EH (cell line): ENCODE results near the gene ADCY4.

Experiments used
- DNase-seq: peaks from one replicate; pipeline ENCODE4 v3.0.0-alpha.2; 2015; ENCODE audit warnings: low read depth

ADCY4 gene

GRCh38 chr14:24273422-24273998, 61.4 kb downstream of the ADCY4 start:
- no peak for DNase-seq

- DNase-seq: no peak
Measured at GRCh38 chr14:24272467-24272866, 62.4 kb downstream of the ADCY4 start.

DNA sequence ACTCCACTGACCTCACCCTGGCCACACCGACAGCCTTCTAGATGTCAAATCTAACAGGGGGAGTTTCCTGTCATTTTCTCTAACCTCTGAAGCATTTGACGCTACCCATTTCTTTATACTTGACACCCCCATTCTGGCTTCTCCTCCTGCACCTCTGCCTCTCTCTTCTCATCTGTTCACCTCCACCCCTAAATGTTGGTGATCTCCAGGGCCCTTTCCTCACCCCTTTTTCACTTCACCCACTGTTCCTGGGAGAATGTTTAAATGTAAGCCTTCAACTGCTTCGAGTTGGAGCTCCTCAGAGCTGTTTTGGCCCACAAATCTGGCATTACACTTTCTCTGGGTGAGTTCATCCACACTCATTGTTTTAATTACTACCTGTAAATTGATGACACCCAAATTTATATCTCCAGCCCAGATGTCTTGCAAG, 63.0 kb downstream of the ADCY4 start:
- DNase-seq: no peak

DNA sequence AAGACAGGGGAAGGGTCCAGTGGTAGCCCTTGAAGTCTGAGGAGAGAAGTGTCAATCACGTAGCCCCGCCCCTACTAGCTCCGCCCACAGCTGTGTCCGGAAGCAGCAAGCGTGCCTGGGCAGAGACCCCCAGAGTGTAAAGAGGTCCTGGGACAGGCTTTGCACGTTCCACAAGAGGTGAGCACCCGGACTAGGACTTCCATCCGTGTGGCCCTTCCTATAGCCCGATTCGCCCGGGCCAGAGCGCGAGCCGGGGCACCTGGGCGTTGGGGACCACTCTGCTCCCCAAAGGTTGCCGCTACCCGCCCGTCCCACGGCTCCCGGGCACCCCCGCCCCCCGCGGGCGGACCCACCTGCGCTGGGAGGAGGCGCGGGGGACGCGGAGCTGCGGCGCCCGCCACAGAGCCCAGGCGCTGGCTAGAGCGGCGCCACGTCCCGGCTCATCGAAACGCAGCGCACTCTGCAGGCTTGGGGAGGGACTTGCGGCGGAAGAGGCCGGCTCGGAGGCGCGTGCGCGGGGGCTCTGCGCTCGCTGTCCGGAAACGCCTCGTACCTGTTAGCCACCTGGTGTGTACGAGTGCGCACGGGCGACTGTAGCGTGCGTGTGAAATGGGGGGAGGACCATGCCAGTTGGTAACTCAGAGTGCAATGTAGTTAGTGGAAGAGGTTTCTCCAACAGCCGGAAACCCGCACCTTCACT, 63.6 kb downstream of the ADCY4 start, which contains the start of gene RABGGTA:
RABGGTA (minus strand) TSS at position 464 of the 700 bp plus-strand sequence. CDS start 482 bp downstream, outside the sequence.
- DNase-seq: peak; percentile 82

GRCh38 chr14:24270537-24271133, 64.2 kb downstream of the ADCY4 start:
- no peak for DNase-seq

- DNase-seq: no peak
Measured at GRCh38 chr14:24269910-24270536, 64.8 kb downstream of the ADCY4 start.

DNA sequence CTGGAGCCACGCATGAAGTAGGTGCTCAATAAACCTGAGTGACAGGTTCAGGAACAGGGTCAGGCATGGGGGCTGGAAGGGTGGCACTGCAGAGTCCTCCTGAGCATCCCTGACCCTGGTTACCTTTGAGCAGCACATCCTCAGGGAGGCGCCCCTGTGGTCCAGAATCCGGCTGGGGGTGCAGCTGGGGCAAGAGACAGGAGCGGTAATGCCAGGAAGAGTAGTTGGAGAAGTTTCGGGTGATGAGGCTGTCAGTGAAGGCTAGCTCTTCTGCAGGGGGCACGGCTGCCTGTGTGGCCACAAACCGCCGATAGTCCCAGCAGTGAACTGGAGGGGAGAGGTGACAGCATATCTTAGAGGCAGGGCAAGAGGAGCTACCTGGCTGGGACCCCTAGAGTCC, 65.5 kb downstream of the ADCY4 start:
- DNase-seq: no peak
